Fibroblast of the aortic adventitia (primary cell): ENCODE measurements around the gene UNC13B. TPM values are rescaled to one million over a fixed set of nuclear protein-coding genes. Genes with fewer than 3 reads are reported as not detected.
"Not testable (repeated sequence)": the region's sequence is repeated elsewhere in the genome, so short reads cannot be mapped to it uniquely, and the experiment has no call there.

Source experiments
- DNase-seq: peaks from one replicate; pipeline ENCODE4 v3.0.0-alpha.2; 2010; ENCODE audit warnings: low read depth
- H3K4me3 ChIP-seq: 2 replicates; pipeline ENCODE4 v1.5.1; 2011; ENCODE audit warnings: low read depth, mild to moderate bottlenecking, control low read depth, low read length, moderate library complexity
- CTCF ChIP-seq: IDR thresholded peaks from 2 replicates; pipeline ENCODE4 v1.5.1; 2011; ENCODE audit warnings: mild to moderate bottlenecking, low read length, control low read depth, inconsistent platforms; ENCODE audit not compliant: insufficient read depth
- total RNA-seq: library from RNA; depleted of rRNA; stranded (reverse); fragments of >200 nt; gene quantifications from 2 replicates; pipeline ENCODE4 v1.2.3, GENCODE V29; 2012; ENCODE audit warnings: low replicate concordance

Gene UNC13B
- total RNA-seq, 1 donor, result 32.6 TPM

- H3K4me3 ChIP-seq, result no peak overlapping the region
- TF ChIP-seq CTCF, result no peak
- no peak for DNase-seq
Observed at GRCh38 chr9:35229779-35230143, 68.0 kb downstream of the UNC13B start.

- no peak for DNase-seq
- TF ChIP-seq CTCF, result no peak
- H3K4me3 ChIP-seq, result no peak overlapping the region
Observed at GRCh38 chr9:35232867-35233544, 71.2 kb downstream of the UNC13B start.

- TF ChIP-seq CTCF, result no peak
- no peak overlapping the region for H3K4me3 ChIP-seq
- no peak for DNase-seq
Observed at GRCh38 chr9:35236692-35237091, 74.9 kb downstream of the UNC13B start.

- no peak for DNase-seq
- no peak for TF ChIP-seq CTCF
- no peak overlapping the region for H3K4me3 ChIP-seq
Observed at GRCh38 chr9:35237311-35237710, 75.5 kb downstream of the UNC13B start.

- not testable (repeated sequence) for H3K4me3 ChIP-seq, DNase-seq
Observed at GRCh38 chr9:35245945-35246344, 84.1 kb downstream of the UNC13B start.

- no peak for TF ChIP-seq CTCF
- no peak for DNase-seq
- H3K4me3 ChIP-seq, result no peak overlapping the region
Observed at GRCh38 chr9:35253075-35253474, 91.3 kb downstream of the UNC13B start.

GRCh38 chr9:35254237-35254636 lies 92.4 kb downstream of the UNC13B start:
- no peak for DNase-seq
- H3K4me3 ChIP-seq, result no peak overlapping the region
- no peak for TF ChIP-seq CTCF
